ENCODE measurements around the gene SSH3. TPM values are rescaled to one million over a fixed set of nuclear protein-coding genes. Genes with fewer than 3 reads are reported as not detected.

SSH3 gene
- total RNA-seq, 1 donor from 2014 or later, result 37.7 TPM

GRCh38 chr11:67266449-67267187, 36.7 kb upstream of the SSH3 start, which contains the start of gene GRK2:
Gene GRK2 (plus strand): TSS chr11:67266473. CDS start chr11:67266700, 227 bp downstream.
- Histone ChIP-seq H3K27ac (peak within 1 kb of the TSS; percentile 93), H3K4me1 (peaks cover 68% of the 10 kb centered on the region), H3K4me3 (peak within 1 kb of the TSS; percentile 90), H3K9me3 (no peaks in the 10 kb centered on the region), H3K36me3 (peaks cover 23% of the 10 kb centered on the region), H3K27me3 (ENCODE audit: low read depth) (no peaks in the 10 kb centered on the region)
- DNase-seq (peak; percentile 75), ATAC-seq (peak in 1 of 2 donors; percentile 31)
- intact Hi-C loops (cut with DNase I), result loop anchor here (10.0 kb wide), 1 partner anchor 48 kb away; no protein-coding TSS in a partner anchor
- TF ChIP-seq CTCF (IDR thresholded peaks at IDR 0.05), result no peak

GRCh38 chr11:67267188-67268080, 35.9 kb upstream of the SSH3 start:
- Histone ChIP-seq H3K27ac (peak overlapping the region; percentile 93), H3K9me3 (no peaks in the 10 kb centered on the region), H3K4me1 (peaks cover 69% of the 10 kb centered on the region), H3K4me3 (peak overlapping the region; percentile 90), H3K36me3 (peaks cover 23% of the 10 kb centered on the region), H3K27me3 (ENCODE audit: low read depth) (no peaks in the 10 kb centered on the region)
- no peak for TF ChIP-seq CTCF (IDR thresholded peaks at IDR 0.05)
- peak in 1 of 2 donors; percentile 1 for ATAC-seq
- peak; percentile 67 for DNase-seq
- intact Hi-C loops (cut with DNase I), result loop anchor here (10.0 kb wide), 1 partner anchor 47 kb away; no protein-coding TSS in a partner anchor

- Histone ChIP-seq H3K36me3 (peaks cover 23% of the 10 kb centered on the region), H3K4me3 (peak overlapping the region; percentile 90), H3K27ac (peak overlapping the region; percentile 93), H3K9me3 (no peaks in the 10 kb centered on the region), H3K4me1 (peaks cover 69% of the 10 kb centered on the region), H3K27me3 (ENCODE audit: low read depth) (no peaks in the 10 kb centered on the region)
- intact Hi-C loops (cut with DNase I), result loop anchor here (10.0 kb wide), 1 partner anchor 46 kb away; no protein-coding TSS in a partner anchor
- TF ChIP-seq CTCF (IDR thresholded peaks at IDR 0.05), result no peak
- DNase-seq (peak; percentile 65), ATAC-seq (peak in 1 of 2 donors; percentile 18)
Measured at GRCh38 chr11:67268081-67268961, 35.0 kb upstream of the SSH3 start.

- Histone ChIP-seq H3K36me3 (peaks cover 23% of the 10 kb centered on the region), H3K27me3 (ENCODE audit: low read depth) (no peaks in the 10 kb centered on the region), H3K4me1 (peaks cover 74% of the 10 kb centered on the region), H3K27ac (peak overlapping the region; percentile 93), H3K9me3 (no peaks in the 10 kb centered on the region), H3K4me3 (peak overlapping the region; percentile 90)
- DNase-seq, result peak; percentile 50
- TF ChIP-seq CTCF (IDR thresholded peaks at IDR 0.05), result no peak
- intact Hi-C loops (cut with DNase I), result loop anchor here (10.0 kb wide), 1 partner anchor 46 kb away; no protein-coding TSS in a partner anchor
- ATAC-seq, result no peak
Measured at GRCh38 chr11:67268962-67269268, 34.4 kb upstream of the SSH3 start.

Measured in lower lobe of right lung (tissue), 2 donors.